RCC 7860 (cell line): ENCODE results near the gene METTL15.
"Not testable (repeated sequence)": the region's sequence is repeated elsewhere in the genome, so short reads cannot be mapped to it uniquely, and the experiment has no call there.

ENCODE experiments used
- DNase-seq: peaks from one replicate; pipeline ENCODE4 v3.0.0-alpha.2; 2015; ENCODE audit warnings: low spot score
- FAIRE-seq: peaks from 2 replicates; lab custom pipeline; 2012; peaks lifted over from hg19 to GRCh38; lab: Jason Lieb, UNC

METTL15 gene

DNA sequence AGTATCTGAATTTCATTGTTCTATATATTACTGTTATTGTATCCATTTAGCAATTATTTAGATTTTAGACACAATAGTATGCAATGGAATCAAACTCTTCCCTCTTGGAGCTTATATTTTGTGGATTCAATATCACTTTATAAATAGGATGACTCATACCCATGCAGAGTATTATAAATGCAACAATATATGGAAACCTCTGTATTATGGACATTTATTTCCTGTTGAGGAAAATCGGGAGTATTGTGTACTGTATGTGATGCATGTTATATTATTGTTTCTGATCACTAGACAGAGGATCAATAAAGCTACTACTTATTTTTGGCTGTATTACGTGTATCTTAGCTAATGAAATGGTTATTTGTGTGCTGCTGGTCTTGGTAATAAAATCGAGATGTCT is 770 bp downstream of the METTL15 start:
- FAIRE-seq (no peak), DNase-seq (no peak)

GRCh38 chr11:28110108-28110820 is 2.1 kb downstream of the METTL15 start:
- no peak for FAIRE-seq
- peak; percentile 64 for DNase-seq

GRCh38 chr11:28110821-28111200 is 2.6 kb downstream of the METTL15 start:
- no peak for FAIRE-seq

DNA sequence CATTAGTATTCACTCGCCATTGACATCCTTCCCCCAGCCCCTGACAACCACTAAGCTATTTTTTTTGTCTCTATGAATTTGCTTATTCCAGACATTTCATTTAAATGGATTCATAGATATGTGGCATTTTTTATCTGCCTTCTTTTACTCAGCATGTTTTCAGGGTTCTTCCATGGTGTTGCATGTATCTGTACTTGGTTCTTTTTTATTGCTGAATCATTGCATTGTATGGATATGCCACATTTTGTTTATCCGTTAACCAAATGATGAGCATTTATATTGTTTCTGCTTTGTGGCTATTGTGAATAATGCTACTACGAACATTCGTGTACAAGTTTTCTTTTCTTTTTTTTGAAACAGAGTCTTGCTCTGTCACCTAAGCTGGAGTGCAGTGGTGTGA is 5.9 kb downstream of the METTL15 start:
- no peak for FAIRE-seq
- DNase-seq = no peak

More at GRCh38 chr11:28110821-28111200, 2.6 kb downstream of the METTL15 start:
- no peak for DNase-seq

DNA sequence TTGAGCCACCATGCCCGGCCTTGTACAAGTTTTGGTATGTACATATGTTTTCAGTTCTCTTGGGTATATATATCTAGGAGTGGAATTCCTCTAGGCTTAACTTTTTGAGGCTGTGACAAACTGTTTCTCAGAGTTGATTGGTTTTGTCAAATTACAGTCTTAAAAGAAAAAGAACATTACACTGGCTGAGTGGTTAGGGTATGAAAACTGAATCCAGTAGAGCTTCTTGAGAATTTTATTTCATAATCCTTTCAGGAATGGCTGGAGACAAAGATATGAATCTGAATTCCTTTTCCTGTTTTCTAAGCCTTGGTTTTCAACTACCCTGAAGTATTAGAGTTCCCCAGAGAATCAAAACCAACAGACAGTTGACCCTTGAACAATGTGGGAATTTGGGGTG is 6.5 kb downstream of the METTL15 start:
- FAIRE-seq = no peak
- no peak for DNase-seq

- DNase-seq (no peak), FAIRE-seq (no peak)
Measured at GRCh38 chr11:28117712-28118111, 9.5 kb downstream of the METTL15 start.

DNA sequence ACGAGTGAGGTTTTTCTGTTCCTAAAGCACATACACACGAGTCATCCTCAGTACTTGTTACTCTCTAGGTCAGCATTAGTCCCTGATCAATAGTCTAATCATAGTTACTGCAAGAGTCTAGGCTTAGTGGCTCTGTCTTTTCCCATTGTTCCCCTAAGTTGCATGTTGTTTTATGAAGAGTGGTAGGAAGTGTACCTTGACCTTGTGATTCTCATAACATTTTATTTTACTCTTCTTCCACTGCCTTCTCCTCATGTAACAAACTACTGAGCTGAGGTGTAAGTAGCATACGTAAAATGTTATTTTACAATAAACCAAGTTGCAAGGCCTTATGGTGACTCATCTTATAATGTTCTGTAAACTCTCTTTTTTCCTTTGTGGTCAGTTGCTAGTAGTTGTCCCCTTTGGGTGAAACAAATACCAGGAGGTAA is 15.0 kb downstream of the METTL15 start:
- DNase-seq = peak; percentile 9
- FAIRE-seq = no peak

- DNase-seq = no peak
- FAIRE-seq = no peak
Measured at GRCh38 chr11:28132548-28132947, 24.4 kb downstream of the METTL15 start.

- FAIRE-seq (no peak), DNase-seq (no peak)
Measured at GRCh38 chr11:28133146-28133545, 25.0 kb downstream of the METTL15 start.

GRCh38 chr11:28136157-28136556 is 28.0 kb downstream of the METTL15 start:
- not testable (repeated sequence) for FAIRE-seq, DNase-seq

DNA sequence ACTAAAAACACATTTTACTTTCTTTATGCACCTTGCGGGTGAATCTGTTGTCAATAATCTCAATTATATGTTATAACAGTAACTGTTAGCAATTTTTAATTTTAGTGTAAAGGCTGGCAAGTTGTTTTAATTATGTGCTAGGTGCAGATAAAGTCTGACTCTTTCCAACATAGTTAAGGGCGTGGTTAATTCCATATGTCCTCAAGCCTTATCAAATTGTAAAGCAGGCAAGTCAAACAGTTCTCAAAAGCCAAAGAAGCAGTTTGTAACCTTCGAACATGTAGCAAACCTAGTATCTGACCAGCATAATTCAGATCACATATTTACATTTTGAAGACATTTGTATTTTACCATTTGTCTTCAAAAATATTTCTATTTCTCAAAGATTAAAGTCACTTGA is 29.2 kb downstream of the METTL15 start:
- no peak for FAIRE-seq
- DNase-seq = no peak

DNA sequence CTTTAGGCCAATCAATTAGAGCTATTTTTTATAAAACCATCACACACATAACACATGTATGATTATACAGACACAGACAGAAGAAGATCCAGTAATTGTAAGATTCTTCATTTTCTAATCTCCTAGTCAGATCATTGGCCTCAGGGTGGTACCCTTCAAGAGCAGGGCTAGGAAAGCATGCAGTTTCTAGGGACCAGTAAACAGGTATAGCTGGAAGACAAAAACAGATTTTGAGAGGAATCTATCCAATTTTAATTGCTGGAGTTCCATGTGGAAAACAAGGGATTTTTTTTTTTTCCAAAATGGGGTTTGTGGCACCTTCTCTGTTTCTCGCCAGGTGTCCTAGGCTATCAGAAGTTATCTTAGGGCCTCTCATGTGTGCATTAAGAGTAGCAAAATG is 29.6 kb downstream of the METTL15 start:
- no peak for FAIRE-seq

GRCh38 chr11:28139841-28140415 is 31.7 kb downstream of the METTL15 start:
- FAIRE-seq (no peak), DNase-seq (no peak)

More for the DNA sequence above, 29.6 kb downstream of the METTL15 start:
- no peak for DNase-seq

GRCh38 chr11:28140689-28141455 is 32.7 kb downstream of the METTL15 start:
- FAIRE-seq = no peak
- no peak for DNase-seq

GRCh38 chr11:28142724-28143123 is 34.5 kb downstream of the METTL15 start:
- DNase-seq (no peak), FAIRE-seq (no peak)

- peak; percentile 59 for DNase-seq
Measured at GRCh38 chr11:28144808-28145207, 36.6 kb downstream of the METTL15 start.

DNA sequence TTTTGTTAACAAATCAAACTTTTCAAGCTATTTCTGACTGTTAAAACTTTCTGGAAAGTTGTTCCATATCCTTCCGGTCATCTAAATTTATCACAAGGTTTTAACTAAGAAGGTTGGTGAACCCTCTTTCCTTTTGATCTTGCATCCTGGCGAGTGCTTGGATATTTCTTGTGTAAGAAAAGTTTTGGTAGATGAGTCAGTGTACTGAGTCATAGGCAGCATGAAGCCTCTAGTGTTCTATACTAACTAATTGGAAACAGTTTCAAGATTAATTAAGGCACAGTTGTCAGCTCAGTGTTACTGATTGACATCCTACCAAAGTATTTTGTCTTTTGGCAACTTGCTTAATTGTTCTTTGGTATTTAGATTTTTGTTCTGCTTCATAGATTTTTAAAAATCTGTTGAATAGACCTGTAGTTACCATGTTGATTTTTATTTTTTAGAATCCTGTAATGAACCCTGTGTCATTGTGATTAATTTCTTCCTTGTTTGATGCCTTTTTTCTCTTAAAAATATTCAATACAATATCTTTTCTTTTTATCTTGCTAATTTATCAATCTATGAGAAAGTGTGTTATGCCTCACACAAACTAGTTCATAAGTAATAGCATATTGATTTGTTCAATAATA is 38.0 kb downstream of the METTL15 start:
- DNase-seq = peak; percentile 72

More at GRCh38 chr11:28144808-28145207, 36.6 kb downstream of the METTL15 start:
- FAIRE-seq = peak; percentile 88

GRCh38 chr11:28152743-28153142 is 44.6 kb downstream of the METTL15 start:
- DNase-seq (no peak), FAIRE-seq (no peak)

More for the DNA sequence above, 38.0 kb downstream of the METTL15 start:
- FAIRE-seq = peak; percentile 95

GRCh38 chr11:28153586-28153985 is 45.4 kb downstream of the METTL15 start:
- FAIRE-seq (no peak), DNase-seq (no peak)

- no peak for DNase-seq
- FAIRE-seq = no peak
Measured at GRCh38 chr11:28168718-28169117, 60.5 kb downstream of the METTL15 start.

GRCh38 chr11:28169816-28170215 is 61.6 kb downstream of the METTL15 start:
- FAIRE-seq (no peak), DNase-seq (no peak)
